OCI-M2 (cell line): Measurements from ENCODE around the gene CTNNB1.
"Not testable (repeated sequence)": the region's sequence is repeated elsewhere in the genome, so short reads cannot be mapped to it uniquely, and the experiment has no call there.

ENCODE experiments used
- DNase-seq: peaks from one replicate; lab custom pipeline; 2025; ENCODE audit not compliant: unreplicated experiment; lab: John Stamatoyannopoulos, UW

The CTNNB1 gene

DNA sequence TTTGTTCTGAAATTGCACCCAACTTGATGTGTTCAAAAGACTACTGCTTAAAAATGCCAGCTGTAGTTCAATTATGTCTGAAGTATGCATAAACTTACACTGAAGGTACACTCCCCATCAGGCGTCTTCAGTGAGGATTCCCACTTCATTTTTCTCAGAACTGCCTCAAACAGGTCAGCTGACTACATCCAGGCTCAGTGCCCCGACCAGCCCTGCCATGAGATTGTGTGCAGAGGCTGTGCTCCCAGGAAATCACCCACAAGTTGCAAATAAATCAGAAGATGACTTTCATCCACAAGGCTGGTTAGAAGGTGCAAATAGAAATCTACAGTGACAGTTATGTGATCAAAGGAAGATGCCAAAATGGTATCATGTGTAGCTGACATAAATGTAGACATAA is 51.5 kb downstream of the CTNNB1 start:
- DNase-seq, result no peak

- DNase-seq, result no peak
Measured at GRCh38 chr3:41251593-41251992, 52.3 kb downstream of the CTNNB1 start.

DNA sequence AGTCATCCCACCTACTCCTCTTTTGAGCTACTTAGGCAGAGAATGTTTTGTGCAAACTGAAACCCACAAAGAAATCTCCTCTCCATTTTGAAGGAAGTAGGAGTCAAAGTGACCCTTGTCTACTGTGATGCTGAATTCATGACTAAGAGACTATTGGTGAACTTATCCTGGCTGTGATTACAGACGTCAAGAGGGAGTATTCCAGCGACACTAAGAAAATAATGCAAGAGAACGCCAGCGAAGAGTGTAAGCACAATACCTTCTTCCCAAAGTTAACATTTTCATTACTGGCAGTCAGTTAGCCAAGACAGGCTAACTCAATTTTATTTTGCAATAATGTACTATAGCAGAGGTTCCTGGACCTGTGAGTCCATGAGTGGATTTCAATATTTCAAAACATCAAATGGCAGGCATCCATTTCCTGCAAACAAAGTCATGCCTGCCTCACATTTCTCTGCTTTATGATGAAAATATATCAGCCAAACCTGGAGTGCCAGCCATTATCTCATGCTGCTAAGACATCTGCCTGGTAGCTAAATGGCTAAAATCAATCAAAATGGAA is 59.0 kb downstream of the CTNNB1 start:
- DNase-seq, result no peak

DNA sequence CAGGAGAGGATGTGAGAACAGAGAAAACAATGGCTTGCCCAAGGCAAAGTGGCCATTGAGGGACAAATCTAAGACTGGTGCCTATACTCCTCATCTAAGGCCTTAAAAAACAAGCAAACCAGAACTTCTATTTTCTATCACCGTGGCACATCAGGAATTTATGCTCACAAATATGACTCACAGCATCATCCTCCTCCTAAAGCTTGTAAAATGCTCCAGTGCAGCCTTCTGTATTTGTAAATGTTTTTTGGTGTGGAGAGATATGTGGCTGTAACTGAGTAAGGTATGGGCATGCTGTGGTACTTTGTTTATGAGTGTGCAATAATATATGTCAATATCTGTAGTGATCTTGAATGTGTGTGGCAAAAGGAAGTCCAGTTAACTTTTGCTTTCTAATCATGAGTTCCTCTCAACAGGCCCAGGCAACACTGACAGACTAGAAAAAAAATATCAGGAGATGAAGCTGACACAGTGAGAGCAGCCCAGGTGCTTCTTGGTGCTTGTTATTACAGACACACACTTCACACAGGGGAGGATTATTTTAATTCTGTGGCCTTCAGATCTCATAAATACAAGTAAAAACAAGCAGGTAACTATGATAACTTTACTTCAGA is 60.3 kb downstream of the CTNNB1 start:
- no peak for DNase-seq

DNA sequence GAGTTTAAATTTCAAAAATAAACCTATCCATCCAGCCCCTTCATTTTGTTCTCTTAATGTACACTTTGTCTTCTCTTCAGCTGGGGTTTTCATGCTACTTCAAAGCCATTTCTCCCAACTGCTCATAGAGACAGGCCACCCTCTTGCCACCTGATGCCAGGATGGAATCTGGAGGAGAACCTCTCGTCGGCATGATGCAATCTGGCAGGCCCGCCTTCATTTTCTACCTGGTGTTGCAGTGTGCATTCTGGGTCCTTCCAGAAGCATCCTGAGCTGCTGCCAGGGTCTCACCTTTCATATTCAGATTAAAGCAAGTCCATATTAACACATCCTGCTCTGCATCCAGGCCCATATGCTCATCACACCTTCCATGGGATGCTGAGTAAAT is 60.8 kb downstream of the CTNNB1 start:
- no peak for DNase-seq

GRCh38 chr3:41265011-41265545 is 65.8 kb downstream of the CTNNB1 start:
- DNase-seq, result no peak

DNA sequence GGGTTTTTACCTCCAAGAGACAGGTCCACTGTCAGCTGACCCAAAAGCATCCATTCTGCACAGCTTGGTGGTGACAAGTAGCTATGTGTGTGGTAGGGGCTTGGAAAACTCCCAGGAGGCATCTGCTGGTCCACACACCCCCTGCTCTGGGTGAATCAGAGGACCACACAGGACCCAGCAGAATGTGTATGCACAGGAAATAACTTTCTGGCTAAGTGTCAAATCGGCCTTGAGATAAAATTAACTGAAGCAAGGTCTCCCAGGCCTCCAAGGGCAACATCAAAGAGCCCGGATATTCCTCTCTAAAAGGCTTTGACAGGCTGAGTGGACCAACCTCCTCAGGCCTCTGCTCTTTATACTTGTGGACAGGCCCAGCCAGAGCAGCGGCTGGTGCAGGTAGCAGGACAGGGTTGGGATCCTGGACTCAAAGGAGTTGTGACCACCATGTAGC is 66.5 kb downstream of the CTNNB1 start:
- DNase-seq, result no peak

GRCh38 chr3:41267975-41268640 is 68.8 kb downstream of the CTNNB1 start:
- DNase-seq, result no peak

DNA sequence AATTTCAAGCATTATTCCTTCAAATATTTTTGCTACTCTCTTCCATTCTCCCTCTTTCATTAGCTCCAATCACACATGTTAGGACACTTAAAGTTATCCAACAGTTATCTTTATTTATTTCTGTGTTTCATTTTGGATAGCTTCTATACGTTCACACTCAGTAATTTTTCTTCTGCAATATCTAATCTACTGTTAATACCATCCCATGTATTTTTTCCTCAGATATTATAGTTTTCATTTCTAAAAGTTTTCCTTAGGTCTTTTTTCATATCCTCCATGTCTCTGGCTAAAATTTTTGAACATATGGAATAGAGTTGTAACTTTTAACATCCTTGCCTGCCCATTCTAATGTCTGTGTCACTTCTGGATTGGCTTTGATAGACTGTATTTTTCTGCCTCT is 73.4 kb downstream of the CTNNB1 start:
- DNase-seq, result no peak

DNA sequence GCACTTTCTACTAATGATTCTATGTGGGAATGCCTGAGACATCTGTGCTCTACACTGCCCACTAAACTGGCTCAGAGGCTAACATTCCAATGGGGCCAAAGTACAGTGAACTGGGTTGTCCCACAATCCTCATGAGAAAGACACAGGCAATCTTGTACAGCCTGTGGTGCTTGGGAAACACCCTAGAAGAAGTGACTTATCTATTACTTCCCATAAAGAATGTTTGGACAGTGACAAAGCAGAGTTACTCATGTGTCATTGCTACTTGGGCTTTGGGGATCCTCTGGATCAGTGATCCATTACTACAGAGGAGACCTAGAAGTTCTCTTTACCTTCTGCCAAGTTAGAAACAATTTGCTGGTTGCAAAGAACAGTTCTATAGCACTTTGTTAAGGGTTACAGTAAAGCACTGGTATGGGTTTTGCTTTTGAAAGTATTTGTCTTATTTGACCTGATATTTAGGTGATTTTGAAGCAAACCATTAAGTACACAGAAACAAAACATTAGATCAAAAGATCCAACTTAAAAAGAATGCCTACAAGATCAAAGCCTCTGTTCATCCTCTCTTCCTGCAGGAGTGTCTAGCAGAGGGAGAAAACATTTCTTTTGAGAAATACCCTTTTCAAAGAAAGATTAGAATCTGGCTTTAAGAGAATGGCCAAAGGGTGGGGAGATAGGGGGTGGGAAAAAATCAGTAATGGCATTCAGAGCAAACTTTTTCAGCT is 75.8 kb downstream of the CTNNB1 start:
- no peak for DNase-seq

DNA sequence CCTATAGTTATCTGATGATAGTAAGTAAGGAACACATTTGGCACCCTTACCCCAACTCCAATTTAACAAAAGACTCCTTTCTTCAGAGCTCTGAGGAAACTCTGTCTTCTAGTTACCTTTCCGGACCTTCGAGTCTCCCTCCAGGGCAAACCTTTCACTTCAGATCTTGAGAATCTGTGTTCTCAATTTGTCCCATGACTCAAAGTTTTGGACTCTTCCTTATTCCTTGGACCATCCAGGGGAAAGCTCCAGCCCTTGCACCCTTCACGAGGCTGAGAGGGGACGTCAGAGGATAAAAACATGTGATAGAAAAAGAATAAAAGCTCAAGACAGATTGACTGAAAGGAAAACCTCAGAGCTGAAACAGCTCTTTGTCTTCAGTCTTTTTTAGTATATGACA is 76.9 kb downstream of the CTNNB1 start:
- DNase-seq, result no peak

GRCh38 chr3:41277790-41278465 is 78.6 kb downstream of the CTNNB1 start:
- DNase-seq, result no peak

- not testable (repeated sequence) for DNase-seq
Measured at GRCh38 chr3:41284934-41285333, 85.6 kb downstream of the CTNNB1 start.

- no peak for DNase-seq
Measured at GRCh38 chr3:41286305-41286704, 87.0 kb downstream of the CTNNB1 start.

- no peak for DNase-seq
Measured at GRCh38 chr3:41288785-41289184, 89.5 kb downstream of the CTNNB1 start.
